ENCODE results near the gene SGTA.
A peak's percentile ranks its signal among the peaks of the same experiment; 100 is the strongest.
"Not testable (repeated sequence)": the region's sequence is repeated elsewhere in the genome, so short reads cannot be mapped to it uniquely, and the experiment has no call there.

SGTA gene

DNA sequence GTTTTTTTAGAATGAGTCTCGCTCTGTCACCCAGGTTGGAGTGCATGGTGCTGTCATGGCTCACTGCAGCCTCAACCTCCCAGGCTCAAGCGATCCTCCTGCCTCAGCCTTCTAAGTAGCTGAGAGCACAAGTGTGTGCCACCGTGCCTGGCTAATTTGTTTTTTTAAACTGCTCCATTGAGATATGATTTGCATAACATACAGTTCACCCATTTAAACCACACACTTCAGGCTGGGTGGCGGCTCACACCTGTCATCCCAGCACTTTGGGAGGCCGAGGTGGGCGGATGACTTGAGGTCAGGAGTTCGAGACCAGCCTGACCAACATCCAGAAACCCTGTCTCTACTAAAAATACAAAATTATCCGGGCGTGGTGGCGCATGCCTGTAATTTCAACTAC is 9.6 kb upstream of the SGTA start:
- not testable (repeated sequence) for DNase-seq (ENCODE audit: low spot score)

DNA sequence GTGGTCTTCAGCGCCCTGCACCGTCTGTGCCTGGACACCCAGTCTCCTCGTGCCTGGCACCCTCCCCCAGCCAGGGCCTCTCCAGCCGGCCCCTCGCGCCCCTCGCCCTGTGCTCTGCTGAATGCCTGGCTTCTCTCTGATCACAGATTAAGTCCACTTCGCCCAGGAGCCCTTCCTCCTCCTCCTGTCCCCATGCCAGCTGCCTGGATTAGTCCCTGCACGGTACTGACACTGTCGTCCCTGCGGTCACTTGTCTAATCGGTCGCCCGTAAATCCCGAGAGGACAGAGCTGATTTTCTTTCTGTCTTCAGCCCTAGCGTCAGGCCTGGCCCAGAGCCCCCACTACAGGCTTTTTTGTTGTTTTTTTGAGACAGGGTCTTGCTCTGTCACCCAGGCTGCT is 8.8 kb upstream of the SGTA start:
- no peak for DNase-seq (ENCODE audit: low spot score)

DNA sequence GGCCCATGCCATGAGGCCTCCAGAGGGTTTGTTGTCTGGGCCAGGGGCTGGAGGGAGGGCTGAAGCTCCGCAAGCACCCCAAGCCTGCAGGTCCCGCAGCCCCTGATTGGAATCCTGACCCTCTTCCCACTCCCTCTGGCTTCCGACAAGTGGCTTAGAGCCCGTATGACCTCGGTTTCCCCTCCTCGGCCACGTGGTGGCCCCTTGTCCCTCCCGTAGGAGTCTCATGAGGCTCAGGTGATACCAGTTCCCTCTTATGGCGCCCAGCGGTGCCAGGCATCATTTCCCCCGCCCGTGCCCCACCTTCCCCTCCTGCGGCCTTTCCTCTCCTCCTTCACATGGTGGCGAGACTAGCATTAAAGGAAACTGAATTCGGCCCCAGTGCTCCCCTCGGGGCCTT is 8.4 kb upstream of the SGTA start:
- DNase-seq (ENCODE audit: low spot score), result no peak

DNA sequence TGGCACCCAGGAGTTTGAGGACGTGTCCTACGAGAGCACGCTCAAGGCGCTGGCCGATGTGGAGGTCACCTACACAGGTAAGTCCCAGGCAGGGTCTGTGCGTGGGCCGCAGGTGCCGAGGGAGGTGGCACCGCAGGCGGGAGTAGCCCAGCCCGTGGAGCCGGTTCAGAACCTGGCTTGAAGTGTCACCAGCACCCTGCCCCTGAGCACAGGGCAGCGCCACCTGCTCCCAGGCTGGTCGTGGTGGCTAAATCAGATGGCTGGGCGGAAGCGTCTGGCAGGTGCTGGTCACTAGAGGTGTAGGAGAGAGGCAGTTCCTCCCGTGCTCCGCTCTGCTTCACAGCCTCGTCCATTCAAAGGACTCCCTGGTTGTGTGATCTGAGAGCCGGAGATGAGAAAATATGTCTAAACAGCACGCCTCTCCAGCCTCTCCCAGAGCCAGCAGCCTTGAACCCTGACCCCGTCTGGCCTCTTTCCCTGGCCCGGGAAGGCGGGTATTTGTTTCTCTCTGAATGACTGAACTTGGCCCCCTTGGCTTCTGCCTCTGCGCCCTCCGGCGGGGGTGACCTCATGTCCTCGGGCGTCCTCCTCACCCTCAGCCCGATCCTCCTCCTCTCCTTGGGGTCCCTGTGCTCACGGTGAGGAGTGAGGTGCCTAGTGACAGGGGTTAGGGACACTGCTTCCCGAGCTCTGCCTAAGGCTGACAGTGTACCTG is 7.6 kb upstream of the SGTA start:
- DNase-seq (ENCODE audit: low spot score), result no peak

DNA sequence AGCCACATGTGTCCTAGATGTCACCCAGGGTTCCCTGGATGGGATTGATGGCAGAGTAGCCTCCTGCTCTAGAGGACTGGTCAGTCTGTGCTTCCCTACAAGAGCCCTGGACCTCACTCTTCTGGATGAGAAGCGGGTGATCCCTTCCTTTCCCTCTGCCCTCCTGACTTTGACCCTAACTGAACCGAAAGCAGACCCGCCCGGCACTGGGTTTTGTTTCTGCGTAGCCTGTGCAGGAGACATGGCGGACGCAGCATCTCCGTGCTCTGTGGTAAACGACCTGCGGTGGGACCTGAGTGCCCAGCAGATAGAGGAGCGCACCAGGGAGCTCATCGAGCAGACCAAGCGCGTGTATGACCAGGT is 7.1 kb upstream of the SGTA start:
- DNase-seq (ENCODE audit: low spot score), result no peak

DNA sequence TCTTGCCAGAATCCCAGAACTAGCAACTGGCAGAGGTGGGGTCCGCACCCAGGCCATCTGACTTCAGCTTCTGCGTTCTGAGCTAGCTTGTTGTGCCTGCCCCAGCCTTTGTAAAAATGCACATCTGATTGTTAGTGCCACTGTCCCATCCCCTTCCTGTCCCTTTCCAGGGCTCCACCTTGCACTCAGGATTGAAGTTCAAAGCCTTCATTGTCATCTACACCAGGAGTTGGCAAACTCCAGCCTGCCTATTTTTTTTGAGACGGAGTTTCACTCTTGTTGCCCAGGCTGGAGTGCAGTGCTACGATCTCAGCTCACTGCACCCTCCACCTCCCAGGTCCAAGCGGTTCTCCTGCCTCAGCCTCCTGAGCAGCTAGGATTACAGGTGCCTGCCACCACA is 5.2 kb upstream of the SGTA start:
- DNase-seq (ENCODE audit: low spot score), result no peak

DNA sequence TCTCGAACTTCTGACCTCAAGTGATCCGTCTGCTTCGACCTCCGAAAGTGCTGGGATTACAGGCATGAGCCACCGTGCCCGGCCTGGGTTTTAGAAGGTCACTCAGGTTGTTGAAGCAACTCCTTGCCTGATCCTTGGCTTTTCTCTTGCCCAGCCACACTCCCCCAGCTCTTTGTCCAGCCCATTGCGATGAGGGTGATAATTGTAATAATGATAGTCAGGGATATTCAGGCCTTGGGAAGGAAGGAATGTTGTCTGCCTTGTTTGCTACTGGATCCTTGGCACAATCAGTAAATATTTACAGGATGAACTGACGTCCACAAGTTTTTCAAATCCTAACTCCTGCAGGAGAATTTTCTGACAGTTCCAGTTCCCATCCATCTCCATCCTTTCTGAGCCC is 4.0 kb upstream of the SGTA start:
- DNase-seq (ENCODE audit: low spot score), result no peak

DNA sequence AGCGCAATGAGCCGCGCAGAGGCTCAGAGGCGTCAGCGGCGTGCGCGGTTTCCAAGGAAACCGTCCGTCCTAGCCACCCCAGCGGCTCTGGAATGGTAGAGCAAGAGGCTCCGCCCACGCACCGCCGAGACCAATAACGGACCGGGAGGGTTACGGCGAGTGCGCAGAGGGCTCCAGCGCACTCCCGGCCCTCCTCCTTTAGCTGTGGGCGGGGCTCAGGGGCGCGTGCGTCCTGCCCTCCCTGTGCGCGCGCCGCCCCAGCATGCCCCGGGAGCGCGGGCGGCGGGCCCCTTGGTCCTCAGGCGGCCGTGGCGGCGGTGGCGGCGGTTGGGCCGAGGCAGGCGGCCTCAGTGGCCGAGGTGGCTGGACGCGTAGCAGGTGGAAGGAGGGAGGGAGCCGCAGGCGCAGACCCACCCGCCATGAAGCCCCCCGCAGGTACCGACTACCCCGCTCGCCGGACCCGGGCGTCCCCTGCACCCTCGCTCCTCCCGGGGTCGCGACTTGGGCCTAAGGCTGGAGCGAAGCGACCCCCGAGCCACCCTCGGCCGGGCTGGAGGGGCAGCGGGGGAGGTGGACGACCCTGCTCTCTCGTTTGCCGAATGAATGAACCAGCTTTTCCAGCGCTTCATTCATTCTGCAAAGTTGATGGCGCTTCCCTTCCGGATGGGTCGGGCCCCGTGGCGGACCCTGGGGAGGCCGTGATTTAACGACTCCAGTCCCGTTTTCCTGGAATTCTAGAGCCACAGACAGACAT is 2.3 kb upstream of the SGTA start, which contains the start of gene THOP1:
TSS of gene THOP1 (plus strand) at position 260 of the 754 bp plus-strand sequence. CDS start at position 420, 160 bp downstream.
- peak; percentile 94 for DNase-seq (ENCODE audit: low spot score)

DNA sequence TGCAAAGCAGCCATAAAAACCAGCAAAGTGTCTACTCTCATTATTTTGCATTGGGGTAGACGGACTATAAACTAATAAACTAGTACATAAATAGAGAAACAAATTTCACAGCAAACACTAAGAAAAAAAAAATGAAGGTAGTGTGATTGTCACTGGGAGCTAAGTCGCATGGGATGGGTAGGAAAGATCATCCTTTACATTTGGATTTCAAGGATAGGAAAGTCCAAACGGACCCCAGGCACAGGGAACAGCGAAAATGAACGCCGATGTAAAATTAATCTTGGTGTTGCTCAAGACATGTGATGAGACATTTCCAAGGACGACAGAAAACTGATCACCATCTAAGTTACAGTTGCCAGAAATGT is 690 bp upstream of the SGTA start:
- DNase-seq (ENCODE audit: low spot score), result no peak

DNA sequence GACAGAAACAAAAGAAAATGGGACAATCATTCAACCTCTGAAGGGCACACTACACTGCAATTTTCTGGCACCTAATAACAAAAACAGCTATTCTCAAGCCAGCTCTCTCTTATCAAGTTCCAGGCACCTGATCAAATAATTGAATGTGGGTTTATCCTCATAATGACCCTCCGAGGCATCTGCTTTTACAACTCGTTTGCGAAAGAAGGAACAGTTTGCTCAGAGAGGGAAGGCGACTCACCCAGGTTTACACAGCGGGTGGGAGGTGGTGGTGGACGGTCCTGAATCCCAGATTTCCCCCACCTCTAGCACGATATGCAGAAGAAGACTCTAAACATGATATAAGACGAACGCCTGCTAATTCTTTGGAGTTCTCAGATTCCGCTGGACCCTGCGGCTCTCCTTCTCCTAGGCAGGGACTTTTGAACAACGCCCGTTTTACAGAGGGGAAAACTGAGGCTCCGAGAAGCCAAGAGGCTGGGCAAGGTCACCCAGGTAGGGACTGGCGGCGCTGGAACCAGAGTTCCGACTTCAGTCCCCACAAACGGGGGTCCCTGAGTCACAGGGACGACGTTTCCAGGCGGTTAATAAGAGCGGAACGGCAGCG is 641 bp downstream of the SGTA start:
- no peak for DNase-seq (ENCODE audit: low spot score)

DNA sequence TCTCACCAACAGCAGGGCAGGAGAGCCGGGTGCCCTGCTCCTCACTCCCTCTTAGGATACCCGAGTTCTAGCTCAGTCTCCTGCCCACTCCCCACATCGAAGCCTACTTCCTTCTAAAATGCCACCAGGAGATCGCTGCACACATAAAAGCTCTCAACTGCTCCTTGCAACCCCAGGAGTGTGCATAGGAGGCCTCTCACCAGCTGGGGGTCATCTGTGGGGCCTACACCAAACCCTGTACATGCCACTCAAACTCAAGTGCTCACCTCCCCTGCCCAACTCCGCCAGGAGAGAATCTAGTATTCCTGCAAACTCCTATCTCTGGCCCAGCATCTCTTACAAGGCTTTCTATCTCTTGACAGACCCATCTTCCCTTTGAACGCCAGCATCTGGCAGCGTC is 2.8 kb downstream of the SGTA start:
- DNase-seq (ENCODE audit: low spot score), result no peak

DNA sequence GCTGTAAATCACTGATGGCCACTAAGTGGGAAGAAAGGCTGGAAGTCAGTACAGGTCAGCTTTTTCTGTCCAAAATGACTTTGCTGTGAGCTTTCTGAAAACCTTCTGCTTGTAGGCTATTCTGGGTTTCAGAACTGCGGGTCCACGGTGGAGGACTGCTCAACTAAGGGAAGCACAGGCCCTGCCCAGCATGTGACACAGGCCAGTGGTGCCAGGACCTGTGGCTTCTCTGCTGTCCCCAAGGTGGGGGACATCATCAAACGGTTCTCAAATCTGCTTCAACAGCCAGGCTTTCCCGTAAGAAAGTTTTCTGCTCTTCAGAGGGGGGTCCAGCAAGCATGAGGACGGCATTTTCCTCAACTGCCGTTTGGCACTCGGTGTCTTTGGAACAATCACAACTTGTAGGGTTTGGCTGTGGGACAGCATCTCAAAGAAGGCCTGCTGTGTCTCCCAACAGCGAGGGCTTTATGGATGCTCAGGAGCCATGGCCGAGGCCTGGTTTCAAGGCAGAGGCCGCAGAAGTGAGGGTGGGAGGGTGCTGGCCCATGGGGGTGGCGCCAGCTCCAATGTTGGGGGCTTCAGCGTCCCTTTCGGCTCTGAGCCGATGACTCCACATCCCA is 3.8 kb downstream of the SGTA start:
- DNase-seq (ENCODE audit: low spot score), result no peak

DNA sequence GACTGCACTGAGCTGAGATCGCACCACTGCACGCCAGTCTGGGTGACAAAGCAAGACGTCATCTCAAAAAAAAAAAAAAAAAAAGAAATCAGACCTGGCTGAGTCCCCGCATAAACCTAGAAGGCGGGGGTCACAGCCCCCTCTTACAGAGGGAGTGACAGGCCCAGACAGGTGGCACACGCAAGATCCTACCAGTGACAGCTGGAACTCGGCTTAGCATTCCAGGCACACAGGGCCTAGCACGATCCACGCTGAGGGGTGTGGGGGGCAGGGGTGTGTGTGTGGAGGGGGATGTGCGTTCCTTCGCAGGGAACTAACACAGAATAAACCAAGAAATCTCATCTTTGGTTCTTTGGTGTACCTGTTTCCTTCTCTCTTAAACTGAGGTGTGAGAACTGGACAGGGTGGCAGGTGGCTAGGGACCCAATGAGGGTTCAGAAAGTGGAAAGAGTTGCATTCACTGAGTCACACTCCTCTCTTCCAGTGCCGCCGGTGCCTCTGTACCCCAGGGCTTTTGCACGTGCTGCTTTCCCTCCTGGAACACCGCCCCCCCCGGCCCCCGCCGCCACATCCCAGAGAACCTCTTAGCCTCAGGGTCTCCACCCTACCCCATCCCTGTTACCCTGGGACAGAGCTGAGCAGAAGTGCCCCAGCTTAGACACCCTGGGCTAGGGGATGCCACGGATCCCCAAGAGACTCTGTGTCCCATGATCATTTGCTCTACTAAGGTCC is 5.0 kb downstream of the SGTA start:
- DNase-seq (ENCODE audit: low spot score), result no peak

DNA sequence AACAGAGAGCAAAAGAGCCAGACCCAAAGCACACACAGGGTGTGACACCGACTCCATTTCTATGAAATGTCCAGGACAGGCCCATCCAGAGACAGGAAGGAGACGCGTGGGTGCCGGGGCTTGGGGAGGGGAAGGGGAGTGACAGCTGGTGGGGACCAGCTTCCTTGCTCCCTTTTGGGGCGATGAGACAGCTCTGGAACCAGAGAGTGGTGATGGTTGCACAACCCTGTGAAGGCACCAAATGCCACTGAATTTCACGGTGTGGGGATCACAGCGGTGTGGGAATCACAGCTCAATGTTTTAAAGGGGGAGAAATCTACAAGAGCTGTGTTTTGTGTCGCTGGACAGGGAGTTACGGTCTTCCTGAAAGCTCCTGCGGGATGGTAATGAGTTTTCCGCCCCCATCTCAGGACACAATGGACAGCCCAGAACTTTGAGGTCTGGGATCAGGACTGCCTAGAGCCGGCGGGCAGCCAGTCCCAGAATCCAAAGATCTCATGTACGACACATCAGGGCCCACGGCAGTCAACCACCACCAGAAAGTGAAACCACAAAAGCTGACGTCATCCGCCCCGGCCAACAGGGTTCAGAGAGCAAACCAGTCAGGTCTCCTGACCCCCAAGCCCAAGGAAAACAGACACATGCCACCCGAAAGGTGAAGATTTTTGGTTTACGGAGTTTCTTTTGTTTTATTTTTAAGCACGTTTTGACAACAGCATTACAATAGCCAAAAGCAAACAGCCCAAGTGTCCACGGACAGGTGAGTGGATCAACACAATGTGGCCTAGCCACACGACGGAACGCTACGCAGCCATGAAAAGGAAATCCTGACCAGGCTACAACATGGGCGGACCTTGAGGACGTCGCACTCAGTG is 7.3 kb downstream of the SGTA start:
- DNase-seq (ENCODE audit: low spot score), result no peak

DNA sequence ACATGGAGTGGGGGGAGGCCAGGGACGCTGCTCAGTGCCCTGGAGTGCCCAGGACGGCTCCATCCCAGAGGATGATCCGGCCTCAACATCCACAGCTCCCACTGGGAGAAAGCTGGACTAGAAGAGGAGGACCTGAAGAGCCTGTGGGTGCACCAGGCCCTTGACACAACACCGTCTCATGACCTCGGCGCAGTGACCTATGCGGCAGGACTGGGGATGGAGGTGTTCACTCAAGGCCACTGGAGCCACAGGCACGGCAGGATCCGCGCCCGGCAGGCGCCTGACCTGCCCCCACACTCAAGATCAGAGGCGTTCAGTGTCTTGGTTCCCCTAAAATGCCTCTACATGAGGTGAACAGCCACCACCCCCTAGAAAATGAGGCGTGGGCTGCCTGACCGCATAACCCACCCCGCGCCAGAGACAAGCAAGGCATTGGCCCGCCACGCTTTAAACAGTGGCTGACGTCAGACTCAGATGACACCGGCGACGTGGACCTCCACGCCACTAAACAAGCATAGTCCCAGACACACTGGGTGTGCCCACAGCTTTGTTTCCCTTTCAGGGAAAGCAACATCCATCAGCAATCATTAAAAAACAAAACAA is 8.0 kb downstream of the SGTA start:
- DNase-seq (ENCODE audit: low spot score), result no peak

DNA sequence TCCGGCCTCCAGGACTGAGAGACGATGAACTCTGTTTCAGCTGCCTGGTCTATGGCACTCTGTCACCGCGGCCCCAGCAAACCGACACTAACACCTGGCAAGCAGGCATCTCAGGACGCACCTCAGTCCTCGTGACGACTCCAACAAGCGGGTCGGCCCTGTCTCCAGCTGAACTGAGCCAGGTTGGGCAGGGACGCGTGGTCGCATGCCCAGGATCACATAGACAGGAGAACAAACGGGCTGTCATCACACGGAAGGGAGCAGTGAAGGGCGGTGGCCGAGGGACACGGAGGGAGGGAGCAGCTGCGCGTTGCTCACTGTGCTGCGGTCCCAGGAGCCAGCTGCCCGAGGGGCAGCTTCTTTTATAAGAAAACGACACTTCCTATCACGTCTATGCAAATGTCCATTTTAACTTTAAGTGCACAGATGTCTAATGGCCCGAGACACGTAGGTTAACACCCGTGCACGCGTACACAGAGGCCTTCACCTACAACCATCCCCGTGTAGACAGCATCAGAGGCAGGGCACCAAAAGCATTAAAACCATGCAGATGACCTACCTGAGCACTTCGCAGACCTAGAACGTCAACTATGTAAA is 8.9 kb downstream of the SGTA start:
- DNase-seq (ENCODE audit: low spot score), result no peak

DNA sequence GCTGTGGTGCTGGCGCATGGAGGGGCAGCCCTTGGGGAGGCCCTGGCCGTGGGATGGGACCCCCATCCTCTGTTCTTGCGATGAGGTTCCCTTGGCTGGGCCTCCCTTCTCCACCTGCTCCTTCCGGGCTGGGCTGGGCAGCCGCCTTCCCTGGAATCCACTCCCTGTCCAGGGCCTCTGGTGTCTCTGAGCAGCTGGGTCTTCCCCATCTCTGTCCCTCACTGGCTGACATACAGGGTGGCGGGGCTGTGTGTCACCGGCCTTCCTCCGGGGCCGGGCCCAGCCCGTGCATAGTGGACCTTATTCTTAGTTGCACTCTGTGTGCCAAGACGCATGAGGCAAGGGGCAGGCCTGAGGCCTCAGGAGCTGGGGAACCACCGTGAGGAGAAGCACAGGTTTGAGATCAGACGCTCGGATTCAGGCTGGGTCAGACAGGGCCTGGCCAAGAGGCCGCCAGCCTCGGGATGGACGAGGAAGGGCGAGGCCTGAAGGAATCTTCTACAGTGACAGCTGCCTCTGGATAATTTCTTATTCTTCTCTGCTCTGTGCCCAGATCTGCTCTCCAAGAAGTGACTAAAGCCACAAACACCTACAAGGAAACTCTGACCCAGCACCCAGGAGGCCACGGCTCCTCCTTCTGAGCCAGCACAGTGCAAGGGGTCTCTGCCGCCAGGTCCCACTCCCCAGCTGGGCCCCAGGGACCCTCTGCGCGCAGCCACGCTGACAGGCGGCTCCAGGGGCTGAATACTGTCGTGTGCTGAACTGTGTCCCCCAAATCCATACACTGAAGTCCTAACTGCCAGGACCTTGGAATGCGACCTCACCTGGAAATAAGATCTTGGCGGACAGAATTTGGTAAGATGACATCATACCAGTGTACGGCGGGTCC is 11.0 kb downstream of the SGTA start:
- DNase-seq (ENCODE audit: low spot score), result no peak

DNA sequence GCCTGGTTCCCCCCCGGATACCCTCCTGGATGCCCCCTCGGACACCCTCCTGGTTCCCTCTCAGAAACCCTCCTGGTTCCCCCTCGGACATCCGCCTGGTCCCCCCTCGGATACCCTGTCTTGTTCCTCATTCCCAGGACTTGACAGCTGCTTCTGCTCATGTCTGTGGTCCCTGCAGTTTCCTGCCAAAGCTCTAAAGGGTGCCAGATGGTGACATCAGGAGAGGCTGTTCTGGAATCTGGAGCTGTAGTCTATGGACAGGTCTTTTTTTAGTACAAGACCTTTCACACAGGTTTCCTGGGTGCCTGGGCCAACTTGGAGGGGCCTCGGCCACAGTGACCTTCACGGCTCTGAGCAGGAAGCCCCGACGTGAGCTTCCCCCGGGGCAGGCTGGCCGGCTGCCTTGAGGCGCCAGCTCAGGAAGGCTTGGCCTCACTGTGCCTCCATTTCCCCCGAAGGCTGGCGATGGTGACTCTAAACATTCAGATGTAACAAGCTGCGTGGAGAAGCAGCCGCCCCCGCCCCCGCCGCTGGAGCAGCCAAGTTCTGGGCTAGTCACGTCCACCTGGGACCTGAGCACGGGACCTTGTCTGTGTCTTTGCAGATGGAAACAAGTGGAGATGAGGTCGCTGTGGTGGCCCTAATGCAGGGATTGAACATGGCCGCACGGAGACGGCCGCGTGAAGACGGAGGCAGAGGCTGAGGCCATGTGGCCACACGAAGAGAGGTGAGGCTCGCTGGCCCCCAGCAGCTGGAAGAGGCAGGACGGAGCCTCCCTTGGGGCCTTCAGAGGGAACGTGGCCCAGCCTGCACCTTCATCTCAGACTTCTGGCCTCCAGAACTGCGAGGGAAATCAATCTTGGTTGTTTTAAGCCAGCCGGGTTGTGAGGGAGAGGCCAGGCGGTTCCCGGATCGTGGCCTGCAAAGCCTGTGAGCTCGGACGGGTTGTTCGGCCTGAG is 12.7 kb downstream of the SGTA start:
- DNase-seq (ENCODE audit: low spot score), result no peak
